ENCODE measurements around the gene RORC. TPM values are rescaled to one million over a fixed set of nuclear protein-coding genes. Genes with fewer than 3 reads are reported as not detected.

Gene RORC
- total RNA-seq, 1 donor from 2014 or later: not detected

- no peak overlapping the region for H3K4me3 Mint-ChIP-seq (ENCODE audit: unreplicated experiment)
- DNase-seq (ENCODE audit: low spot score): no peak
- no peaks in the 10 kb centered on the region for H3K36me3 Mint-ChIP-seq (ENCODE audit: low read depth)
- H3K9me3 Mint-ChIP-seq (ENCODE audit: low read depth): no peaks in the 10 kb centered on the region
- H3K4me1 Mint-ChIP-seq (ENCODE audit: low read depth): no peaks in the 10 kb centered on the region
- no peak overlapping the region for H3K27ac Mint-ChIP-seq (ENCODE audit: unreplicated experiment)
- peaks cover 57% of the 10 kb centered on the region for H3K27me3 Mint-ChIP-seq (ENCODE audit: low read depth)
- TF ChIP-seq CTCF (IDR thresholded peaks at IDR 0.05): no peak
These were observed 25.4 kb downstream of the RORC start for GRCh38 chr1:151806170-151806569.

- H3K36me3 Mint-ChIP-seq (ENCODE audit: low read depth): no peaks in the 10 kb centered on the region
- no peaks in the 10 kb centered on the region for H3K9me3 Mint-ChIP-seq (ENCODE audit: low read depth)
- no peak for TF ChIP-seq CTCF (IDR thresholded peaks at IDR 0.05)
- DNase-seq (ENCODE audit: low spot score): no peak
- H3K27ac Mint-ChIP-seq (ENCODE audit: unreplicated experiment): no peak within 1 kb of the TSS
- H3K4me3 Mint-ChIP-seq (ENCODE audit: unreplicated experiment): no peak within 1 kb of the TSS
- H3K27me3 Mint-ChIP-seq (ENCODE audit: low read depth): peaks cover 55% of the 10 kb centered on the region
- no peaks in the 10 kb centered on the region for H3K4me1 Mint-ChIP-seq (ENCODE audit: low read depth)
These were observed 26.4 kb downstream of the RORC start, which contains the start of gene LINGO4 for GRCh38 chr1:151805066-151805820. TSS of gene LINGO4 (minus strand) at chr1:151805419. CDS start at chr1:151802704, 2,715 bp downstream.

- H3K4me1 Mint-ChIP-seq (ENCODE audit: low read depth): no peaks in the 10 kb centered on the region
- H3K27ac Mint-ChIP-seq (ENCODE audit: unreplicated experiment): no peak overlapping the region
- H3K4me3 Mint-ChIP-seq (ENCODE audit: unreplicated experiment): no peak overlapping the region
- no peaks in the 10 kb centered on the region for H3K9me3 Mint-ChIP-seq (ENCODE audit: low read depth)
- no peak for DNase-seq (ENCODE audit: low spot score)
- peaks cover 66% of the 10 kb centered on the region for H3K27me3 Mint-ChIP-seq (ENCODE audit: low read depth)
- H3K36me3 Mint-ChIP-seq (ENCODE audit: low read depth): peaks cover 2% of the 10 kb centered on the region
- no peak for TF ChIP-seq CTCF (IDR thresholded peaks at IDR 0.05)
These were observed 27.7 kb downstream of the RORC start for GRCh38 chr1:151803915-151804314.

GRCh38 chr1:151803164-151803563 is 28.4 kb downstream of the RORC start:
- TF ChIP-seq CTCF (IDR thresholded peaks at IDR 0.05): no peak
- Mint-ChIP-seq H3K27ac (ENCODE audit: unreplicated experiment) (no peak overlapping the region), H3K9me3 (ENCODE audit: low read depth) (no peaks in the 10 kb centered on the region), H3K4me1 (ENCODE audit: low read depth) (no peaks in the 10 kb centered on the region), H3K4me3 (ENCODE audit: unreplicated experiment) (no peak overlapping the region), H3K27me3 (ENCODE audit: low read depth) (peaks cover 68% of the 10 kb centered on the region), H3K36me3 (ENCODE audit: low read depth) (peaks cover 2% of the 10 kb centered on the region)
- DNase-seq (ENCODE audit: low spot score): no peak

GRCh38 chr1:151802372-151802771 is 29.2 kb downstream of the RORC start:
- Mint-ChIP-seq H3K4me1 (ENCODE audit: low read depth) (no peaks in the 10 kb centered on the region), H3K9me3 (ENCODE audit: low read depth) (no peaks in the 10 kb centered on the region), H3K36me3 (ENCODE audit: low read depth) (peaks cover 2% of the 10 kb centered on the region), H3K27ac (ENCODE audit: unreplicated experiment) (no peak overlapping the region), H3K27me3 (ENCODE audit: low read depth) (peaks cover 61% of the 10 kb centered on the region), H3K4me3 (ENCODE audit: unreplicated experiment) (no peak overlapping the region)
- DNase-seq (ENCODE audit: low spot score): no peak
- no peak for TF ChIP-seq CTCF (IDR thresholded peaks at IDR 0.05)

All from chondrocyte (in vitro differentiated cells).